Measurements from ENCODE around the gene FLT1.

Gene FLT1

GRCh38 chr13:28529836-28530235 is 34.9 kb upstream of the FLT1 start:
- H3K4me3 ChIP-seq (replicated peaks in 1 of 2; ENCODE audit: low read depth in 2 of 2, low read length in 2 of 2), result no peak overlapping the region
- TF ChIP-seq CTCF (IDR thresholded peaks at IDR 0.05; ENCODE audit: low read depth, low read length), result no peak
- DNase-seq (ENCODE audit: low read depth in 2 of 2), result no peak

GRCh38 chr13:28528848-28529247 is 33.9 kb upstream of the FLT1 start:
- TF ChIP-seq CTCF (IDR thresholded peaks at IDR 0.05; ENCODE audit: low read depth, low read length), result no peak
- H3K4me3 ChIP-seq (replicated peaks in 1 of 2; ENCODE audit: low read depth in 2 of 2, low read length in 2 of 2), result no peak overlapping the region
- DNase-seq (ENCODE audit: low read depth in 2 of 2), result no peak

GRCh38 chr13:28528388-28528787 is 33.5 kb upstream of the FLT1 start:
- no peak for DNase-seq (ENCODE audit: low read depth in 2 of 2)
- no peak for TF ChIP-seq CTCF (IDR thresholded peaks at IDR 0.05; ENCODE audit: low read depth, low read length)
- no peak overlapping the region for H3K4me3 ChIP-seq (replicated peaks in 1 of 2; ENCODE audit: low read depth in 2 of 2, low read length in 2 of 2)

GRCh38 chr13:28527629-28528028 is 32.7 kb upstream of the FLT1 start:
- TF ChIP-seq CTCF (IDR thresholded peaks at IDR 0.05; ENCODE audit: low read depth, low read length), result no peak
- H3K4me3 ChIP-seq (replicated peaks in 1 of 2; ENCODE audit: low read depth in 2 of 2, low read length in 2 of 2), result no peak overlapping the region
- no peak for DNase-seq (ENCODE audit: low read depth in 2 of 2)

GRCh38 chr13:28526876-28527275 is 31.9 kb upstream of the FLT1 start:
- DNase-seq (ENCODE audit: low read depth in 2 of 2), result no peak
- no peak for TF ChIP-seq CTCF (IDR thresholded peaks at IDR 0.05; ENCODE audit: low read depth, low read length)
- H3K4me3 ChIP-seq (replicated peaks in 1 of 2; ENCODE audit: low read depth in 2 of 2, low read length in 2 of 2), result no peak overlapping the region

GRCh38 chr13:28522871-28523270 is 27.9 kb upstream of the FLT1 start:
- no peak for DNase-seq (ENCODE audit: low read depth in 2 of 2)
- no peak overlapping the region for H3K4me3 ChIP-seq (replicated peaks in 1 of 2; ENCODE audit: low read depth in 2 of 2, low read length in 2 of 2)
- no peak for TF ChIP-seq CTCF (IDR thresholded peaks at IDR 0.05; ENCODE audit: low read depth, low read length)

- TF ChIP-seq CTCF (IDR thresholded peaks at IDR 0.05; ENCODE audit: low read depth, low read length), result no peak
- H3K4me3 ChIP-seq (replicated peaks in 1 of 2; ENCODE audit: low read depth in 2 of 2, low read length in 2 of 2), result no peak overlapping the region
- no peak for DNase-seq (ENCODE audit: low read depth in 2 of 2)
Observed at GRCh38 chr13:28513745-28514144, 18.8 kb upstream of the FLT1 start.

Data from cardiac fibroblast (primary cell).